ENCODE data around the gene WFIKKN2.
A peak's percentile ranks its signal among the peaks of the same experiment; 100 is the strongest.

Gene WFIKKN2

GRCh38 chr17:50836826-50837225 lies 1.4 kb downstream of the WFIKKN2 start:
- no peak for DNase-seq

DNA sequence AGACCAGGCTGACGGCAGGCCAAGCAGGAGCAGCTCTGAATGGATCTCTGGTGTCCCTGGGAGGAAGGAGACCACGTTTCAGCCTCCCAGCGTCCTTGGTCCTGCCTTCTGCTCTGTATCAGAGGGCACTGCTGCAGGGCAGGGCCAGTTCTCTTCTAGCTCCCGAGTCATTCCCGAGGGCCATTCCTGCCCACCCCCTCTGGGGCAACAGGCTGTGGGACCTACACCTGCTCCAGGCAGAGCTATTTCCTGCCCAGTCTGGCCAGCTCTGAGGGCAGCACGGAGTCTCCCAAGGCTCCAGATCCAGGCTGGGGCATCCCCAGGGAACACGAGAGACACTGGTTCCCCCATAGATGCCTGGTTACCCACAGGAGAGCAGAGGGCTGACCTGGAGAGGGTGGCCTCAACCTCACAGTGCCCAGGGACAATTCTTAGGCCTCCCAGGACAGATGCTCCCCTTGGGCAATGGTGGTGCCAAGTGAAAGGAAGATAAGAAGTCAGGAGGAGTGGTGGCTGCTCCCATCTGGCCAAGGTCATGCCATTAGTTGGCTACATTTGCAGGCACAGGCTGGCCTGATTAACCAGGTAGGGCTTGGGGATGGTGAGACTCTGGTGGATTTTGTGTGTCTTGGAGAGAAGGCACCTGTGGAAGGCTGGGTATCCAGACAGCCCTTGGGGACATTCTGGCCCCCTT lies 2.0 kb downstream of the WFIKKN2 start:
- DNase-seq: no peak

- DNase-seq: no peak
Measured at GRCh38 chr17:50837980-50838954, 2.9 kb downstream of the WFIKKN2 start.

GRCh38 chr17:50839591-50840310 lies 4.4 kb downstream of the WFIKKN2 start:
- no peak for DNase-seq

GRCh38 chr17:50840311-50840851 lies 5.0 kb downstream of the WFIKKN2 start:
- no peak for DNase-seq

DNA sequence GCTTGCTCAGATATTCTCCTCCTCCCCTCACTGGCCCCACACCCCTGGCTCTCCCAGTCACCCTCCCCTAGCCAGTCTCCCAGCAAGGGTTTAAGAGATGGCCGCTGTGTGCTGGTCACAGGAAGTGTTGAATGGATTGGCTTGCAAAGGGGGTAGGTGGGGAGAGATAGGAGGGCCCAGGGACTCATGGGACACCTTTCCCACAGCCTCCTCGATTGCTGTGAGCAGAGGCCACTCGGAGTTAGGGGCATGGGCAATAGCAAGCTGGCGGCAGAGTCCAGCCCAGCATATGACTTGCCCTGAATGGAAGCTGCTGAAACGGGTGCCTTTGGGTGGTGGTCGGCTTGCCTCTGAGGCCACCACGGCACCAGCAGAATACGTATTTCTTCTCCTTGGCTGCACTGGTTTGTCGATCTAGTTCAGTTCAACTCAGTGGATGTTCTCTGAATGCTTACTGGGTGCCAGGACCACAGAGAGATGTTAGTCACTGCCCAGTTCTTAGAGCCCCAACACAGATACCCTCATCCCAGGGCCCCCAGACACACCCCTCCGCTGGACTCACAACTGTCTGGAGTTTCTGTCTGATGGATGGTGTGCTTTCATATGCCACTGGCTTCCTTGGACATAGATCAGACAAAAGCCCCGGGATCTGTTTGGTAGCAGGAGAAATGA lies 6.0 kb downstream of the WFIKKN2 start:
- DNase-seq: no peak

DNA sequence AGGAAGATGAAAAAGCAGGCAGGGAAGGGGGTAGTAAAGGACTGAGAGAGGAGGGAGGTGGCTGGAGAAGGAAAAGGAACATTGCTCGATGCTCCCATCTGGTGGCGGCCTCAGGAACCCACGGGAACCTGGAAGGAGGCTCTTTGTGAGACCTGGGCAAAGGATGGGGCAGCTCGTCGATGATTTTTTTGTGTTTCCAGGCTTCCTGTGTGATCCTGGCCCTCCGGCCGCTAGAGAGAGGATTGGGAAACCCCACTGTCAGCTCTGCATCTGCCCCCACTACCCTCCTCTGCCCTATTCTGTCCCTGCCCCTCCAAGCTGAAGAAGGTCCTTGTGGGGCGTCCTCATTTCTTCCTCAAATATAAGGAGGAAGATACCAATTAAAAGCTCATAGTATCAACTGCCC lies 6.6 kb downstream of the WFIKKN2 start:
- DNase-seq: peak; percentile 62

DNA sequence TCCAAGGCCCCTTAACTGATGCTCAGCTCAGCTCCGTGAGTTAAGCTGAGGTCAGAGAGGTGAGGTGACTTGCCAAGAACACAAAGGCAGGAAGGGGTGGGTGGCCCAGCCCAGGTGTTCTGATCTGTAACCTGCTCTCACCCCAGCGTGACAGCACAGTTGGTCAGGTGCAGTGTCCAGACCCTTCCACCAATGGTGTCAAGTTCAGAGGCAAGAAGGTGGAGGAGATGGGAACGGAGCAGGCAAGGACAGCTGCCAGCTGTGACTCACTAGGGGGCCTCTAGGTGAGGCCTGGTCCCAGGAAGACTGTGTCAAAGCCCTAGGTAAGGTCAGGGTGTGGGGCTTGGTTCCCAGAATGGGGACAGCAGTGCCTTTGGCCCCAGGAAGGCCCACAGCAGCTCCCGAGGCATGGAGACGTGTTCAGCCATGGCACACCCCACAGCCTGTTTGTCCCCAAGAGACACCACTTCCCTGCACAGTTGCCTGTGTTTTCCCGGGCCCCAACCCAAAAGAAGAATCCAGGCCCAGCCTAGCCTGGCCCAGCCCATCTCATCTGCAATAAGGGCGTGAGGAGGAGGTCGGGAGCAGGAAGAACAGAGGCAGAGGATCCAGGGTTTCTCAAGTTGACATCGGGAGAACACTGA lies 7.2 kb downstream of the WFIKKN2 start:
- no peak for DNase-seq

- no peak for DNase-seq
Measured at GRCh38 chr17:50843150-50843905, 7.9 kb downstream of the WFIKKN2 start.

DNA sequence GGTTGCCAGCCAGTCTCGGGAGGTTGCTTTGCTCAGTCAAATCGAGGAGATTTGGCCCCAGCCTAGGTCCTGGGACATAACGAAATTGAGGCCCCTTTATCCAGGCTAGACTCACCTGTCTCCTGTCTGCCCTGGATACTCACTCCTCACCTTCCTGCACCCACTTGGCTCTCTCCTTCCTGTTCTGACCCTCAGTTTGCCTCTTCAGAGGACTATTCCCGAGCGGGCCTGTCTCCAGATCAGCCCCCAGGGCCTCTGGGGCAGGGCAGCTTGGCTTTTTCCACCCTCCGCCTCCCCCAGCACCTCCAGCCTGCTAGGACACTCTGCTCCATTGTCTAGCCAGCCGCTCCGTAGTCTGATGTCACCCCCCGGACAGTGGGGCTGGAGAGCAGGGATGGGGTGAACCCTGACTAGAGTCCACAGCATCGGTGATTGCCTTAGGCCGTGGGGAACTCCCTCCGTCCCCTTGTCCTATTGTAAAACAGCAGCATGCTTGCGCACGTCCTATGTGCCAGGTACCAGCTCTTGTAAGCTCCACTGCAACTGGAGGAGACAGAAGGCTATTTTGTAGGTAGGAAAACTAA lies 8.8 kb downstream of the WFIKKN2 start:
- DNase-seq: no peak

DNA sequence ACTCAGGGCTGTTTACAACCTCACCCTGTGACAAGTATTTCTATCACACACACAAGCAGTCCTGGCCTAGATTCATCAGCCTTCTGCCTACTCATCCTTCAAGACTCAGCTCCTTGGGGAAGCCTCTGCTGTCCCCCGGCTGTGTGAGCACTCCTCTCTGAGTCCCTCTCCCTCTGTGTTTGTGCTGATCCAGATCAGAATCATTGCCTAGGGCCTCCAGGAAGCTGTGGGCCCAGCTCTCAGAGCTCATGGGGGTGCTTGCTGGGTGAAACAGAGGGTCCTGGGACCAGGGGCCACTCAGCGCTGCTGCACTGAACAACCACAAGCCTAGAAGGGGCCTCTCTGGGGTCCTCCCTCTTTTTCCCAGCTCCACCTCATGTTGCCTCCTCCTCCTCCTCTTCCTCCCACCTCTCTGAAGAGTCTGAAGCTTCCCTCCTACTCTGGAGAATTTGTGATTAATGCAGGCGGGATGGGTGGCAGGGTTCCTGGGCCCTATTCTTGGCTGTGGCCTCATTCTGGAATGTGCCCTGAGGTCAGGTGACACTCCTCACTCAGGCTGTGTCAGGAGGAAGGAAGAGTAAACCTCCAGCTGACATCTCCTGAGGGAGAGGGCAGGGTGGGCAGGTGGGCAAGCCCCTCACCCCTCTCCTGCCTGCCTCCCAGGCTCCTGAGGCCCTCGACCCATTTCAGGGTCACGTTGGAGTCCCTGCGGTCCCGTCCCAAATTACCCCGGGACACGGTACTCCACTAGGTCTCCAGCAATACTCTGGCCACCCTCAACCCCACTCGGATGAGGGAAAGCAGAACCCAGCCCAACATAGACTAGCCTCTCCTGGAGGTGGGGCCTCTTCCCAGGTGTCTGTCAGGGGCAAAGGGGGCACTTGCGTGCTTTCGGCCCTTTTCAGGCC lies 10.1 kb downstream of the WFIKKN2 start:
- peak; percentile 53 for DNase-seq

- no peak for DNase-seq
Measured at GRCh38 chr17:50847566-50847965, 12.2 kb downstream of the WFIKKN2 start.

DNA sequence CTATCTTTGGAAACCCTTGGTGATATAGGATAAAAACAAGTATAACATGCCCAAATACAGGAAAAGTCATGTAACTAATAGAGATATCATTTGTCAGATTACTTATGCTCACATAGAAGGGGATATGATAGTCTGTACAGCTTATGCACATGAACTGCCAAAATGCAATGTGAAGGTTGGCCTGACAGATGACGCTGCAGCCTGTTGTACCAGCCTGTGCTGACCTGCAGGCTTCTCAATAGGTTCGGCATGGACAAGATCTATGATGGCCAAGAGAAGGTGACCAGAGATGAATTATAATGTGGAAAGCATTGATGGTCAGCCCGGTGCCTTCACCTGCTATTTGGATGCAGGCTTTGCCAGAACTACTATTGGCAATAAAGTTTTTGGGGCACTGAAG lies 12.7 kb downstream of the WFIKKN2 start:
- DNase-seq: no peak

GRCh38 chr17:50848711-50849110 lies 13.3 kb downstream of the WFIKKN2 start:
- no peak for DNase-seq

DNA sequence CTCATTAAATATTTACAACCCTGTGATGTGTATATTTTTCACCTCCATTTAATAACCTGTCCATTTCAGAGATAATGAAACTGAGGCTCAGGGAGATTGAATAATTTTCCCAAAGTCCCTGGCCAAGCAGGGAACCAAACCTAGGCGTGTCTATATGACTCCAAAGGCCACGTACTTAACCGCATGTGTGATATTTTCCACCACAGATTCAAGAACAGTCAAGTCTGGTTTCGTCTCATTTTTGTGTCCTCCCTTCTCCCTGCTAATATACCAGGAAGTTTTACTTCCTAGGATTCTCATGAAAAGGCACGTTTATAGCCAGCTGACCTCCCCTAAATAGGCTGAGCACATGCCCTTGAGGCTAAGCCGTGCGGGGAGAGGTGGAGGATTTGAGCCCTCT lies 15.3 kb downstream of the WFIKKN2 start:
- DNase-seq: no peak

- no peak for DNase-seq
Measured at GRCh38 chr17:50853015-50853615, 17.7 kb downstream of the WFIKKN2 start.

GRCh38 chr17:50853781-50854180 lies 18.4 kb downstream of the WFIKKN2 start:
- no peak for DNase-seq

DNA sequence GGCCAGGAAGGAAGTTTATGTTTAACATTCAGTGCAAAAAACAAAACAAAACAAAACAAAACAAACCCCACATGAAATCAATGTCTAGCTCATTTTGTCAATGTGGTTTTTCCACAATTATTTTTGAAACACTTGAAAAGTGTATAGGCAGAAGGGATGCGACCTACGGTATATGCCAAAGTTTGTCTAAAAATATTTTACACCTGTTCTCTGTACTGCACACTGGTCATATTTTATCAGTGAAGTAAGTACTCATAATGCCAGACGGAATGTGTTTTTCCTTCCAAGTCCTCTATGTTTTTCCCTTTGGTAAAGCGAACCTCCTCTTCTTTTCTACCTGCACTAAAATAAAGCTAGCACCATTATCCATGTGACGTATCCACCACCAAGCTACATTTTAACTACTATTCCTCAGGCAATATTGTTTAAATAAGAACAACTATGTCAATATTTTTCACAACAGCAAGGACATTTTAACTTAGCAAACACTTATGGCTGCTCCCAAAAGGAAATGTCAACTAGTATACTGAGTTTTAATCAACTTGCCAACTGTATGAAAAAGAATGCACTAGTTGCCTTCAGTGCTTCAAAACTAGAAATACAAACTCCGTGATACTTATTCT lies 20.4 kb downstream of the WFIKKN2 start:
- DNase-seq: no peak

- no peak for DNase-seq
Measured at GRCh38 chr17:50856431-50856830, 21.0 kb downstream of the WFIKKN2 start.
